ENCODE results near the gene KRT78.

GRCh38 chr12:52817699-52818238, 31.0 kb downstream of the KRT78 start:
- no peak for TF ChIP-seq CTCF (IDR thresholded peaks at IDR 0.05)
- no peak for TF ChIP-seq ZFX (IDR thresholded peaks at IDR 0.05; ENCODE audit: borderline replicate concordance)

Measured in 22Rv1 (cell line).